K562 (cell line): ENCODE measurements around the gene GDF15. TPM values are rescaled to one million over a fixed set of nuclear protein-coding genes. Genes with fewer than 3 reads are reported as not detected.
A peak's percentile ranks its signal among the peaks of the same experiment; 100 is the strongest.

Experiments
- ATAC-seq: fragments of 200-7000 bp; cut with Tn5 transposase; 3 replicates; pipeline ENCODE4 v1.9.1; 2020; ENCODE audit warnings: moderate library complexity
- BruUV-seq: library from RNA; stranded (reverse); fragments of 400-500 nt; replicated peaks from 2 replicates; lab custom pipeline; 2021; lab: Mats Ljungman, UMichigan
- CTCF ChIA-PET: fragments of 300-600 bp; formaldehyde crosslinking; extraction: SDS; loops from one replicate; lab custom pipeline; 2021; ENCODE audit warnings: low intra/inter-chr PET ratio; lab: Yijun Ruan, JAX
- POLR2A ChIA-PET: fragments of 300-600, 350-650 bp; sonication (Branson Sonifier 250); formaldehyde crosslinking; extraction: SDS; loops from one replicate; lab custom pipeline; 2021; ENCODE audit warnings: antibody characterized with exemption, inconsistent platforms; lab: Yijun Ruan, JAX
- DNase-seq, 4 experiments: peaks; one replicate each; pipeline versions ENCODE4 v3.0.0 to v3.0.0-alpha.2; 2011 to 2018; ENCODE audit warnings: low spot score in 3 of 4, mixed read lengths in 3 of 4; ENCODE audit errors: extremely low read depth in 1 of 4
- FAIRE-seq: peaks from 2 replicates; lab custom pipeline; 2011; peaks lifted over from hg19 to GRCh38; lab: Jason Lieb, UNC
- H2AFZ ChIP-seq: 2 replicates; pipeline ENCODE4 v1.6.0; 2011; ENCODE audit warnings: low read depth, low read length, control low read depth, inconsistent platforms
- H3K27ac ChIP-seq: fragments of 200-600 bp; 3 replicates; pipeline ENCODE4 v1.8.0; 2011; ENCODE audit warnings: low read depth, mild to moderate bottlenecking, control low read depth, inconsistent platforms, low read length, moderate library complexity, mixed read lengths; ENCODE audit errors: extremely low read depth
- H3K27me3 ChIP-seq, 2 experiments: fragments of 300-600 bp in 1 of 2; 2 replicates in 1 of 2; 3 replicates in 1 of 2; pipeline versions ENCODE4 v1.6.0 to v1.8.0; 2011; ENCODE audit warnings: inconsistent platforms in 2 of 2, low read length in 2 of 2, mild to moderate bottlenecking in 1 of 2, mixed read lengths in 1 of 2, moderate library complexity in 1 of 2; ENCODE audit not compliant: control insufficient read depth in 2 of 2, insufficient read depth in 2 of 2
- H3K36me3 ChIP-seq: fragments of 300-600 bp; 3 replicates; pipeline ENCODE4 v1.8.0; 2011; ENCODE audit warnings: mild to moderate bottlenecking, low read length, inconsistent platforms; ENCODE audit not compliant: control insufficient read depth, insufficient read depth
- H3K4me1 ChIP-seq, 2 experiments: fragments of 200-600 bp in 1 of 2; replicated peaks in 1 of 2; 2 replicates in 1 of 2; 3 replicates in 1 of 2; pipeline versions ENCODE4 v1.5.1 to v1.8.0; 2011; ENCODE audit warnings: inconsistent platforms in 2 of 2, low read length in 2 of 2, mild to moderate bottlenecking in 1 of 2, mixed read lengths in 1 of 2, moderate library complexity in 1 of 2; ENCODE audit not compliant: control insufficient read depth in 2 of 2, insufficient read depth in 2 of 2
- H3K4me2 ChIP-seq: 2 replicates; pipeline ENCODE4 v1.6.1; 2011; ENCODE audit warnings: low read length, control low read depth, inconsistent platforms, mixed read lengths; ENCODE audit not compliant: insufficient read depth
- H3K4me3 ChIP-seq: fragments of 200-600 bp; sonication (generic), shearing (Covaris generic); 2 replicates; pipeline ENCODE4 v1.5.1; 2016; ENCODE audit warnings: control low read depth, inconsistent platforms
- H3K79me2 ChIP-seq: fragments of 200-600 bp; 3 replicates; pipeline ENCODE4 v1.8.0; 2011; ENCODE audit warnings: low read length, inconsistent platforms; ENCODE audit not compliant: control insufficient read depth, insufficient read depth
- H3K9ac ChIP-seq, 2 experiments: 2 replicates each; pipeline versions ENCODE4 v1.6.0 to v1.6.1; 2011; ENCODE audit warnings: low read depth in 2 of 2, low read length in 2 of 2, control low read depth in 1 of 2, inconsistent platforms in 1 of 2, mild to moderate bottlenecking in 1 of 2, mixed read lengths in 1 of 2; ENCODE audit not compliant: insufficient read depth in 1 of 2
- H3K9me1 ChIP-seq: one replicate; pipeline ENCODE4 v1.6.0; 2011; ENCODE audit warnings: inconsistent platforms, mild to moderate bottlenecking, low read length, moderate library complexity; ENCODE audit not compliant: control insufficient read depth, insufficient read depth
- H3K9me3 ChIP-seq: replicated peaks from 2 replicates; pipeline ENCODE4 v1.5.1; 2011; ENCODE audit warnings: low read depth, low read length, inconsistent platforms; ENCODE audit not compliant: control insufficient read depth, insufficient read depth
- H4K20me1 ChIP-seq: replicated peaks from 2 replicates; pipeline ENCODE4 v1.6.1; 2011; ENCODE audit warnings: low read length, inconsistent platforms, mixed read lengths; ENCODE audit not compliant: control insufficient read depth, insufficient read depth
- ATF3 ChIP-seq, 2 experiments: fragments of 450-650 bp in 1 of 2; sonication (generic) in 1 of 2; formaldehyde crosslinking in 1 of 2; IDR thresholded peaks in 1 of 2; conservative IDR thresholded peaks in 1 of 2; 2 replicates each; pipeline versions ENCODE4 v1.6.1 to v1.8.1; 2016 to 2023; ENCODE audit warnings: mild to moderate bottlenecking in 2 of 2, moderate library complexity in 2 of 2, inconsistent platforms in 1 of 2, missing genetic modification reagents in 1 of 2
- BCOR ChIP-seq: fragments of 450-650 bp; IDR thresholded peaks from 2 replicates; pipeline ENCODE4 v1.6.1; 2016
- HDAC2 ChIP-seq: fragments of 450-650 bp; IDR thresholded peaks from 2 replicates; pipeline ENCODE4 v1.6.1; 2016; ENCODE audit warnings: mild to moderate bottlenecking
- KLF1 ChIP-seq: fragments of 450-650 bp; IDR thresholded peaks from 2 replicates; pipeline ENCODE4 v1.6.1; 2016; ENCODE audit warnings: missing genetic modification characterization, missing compliant biosample characterization
- MAFK ChIP-seq: IDR thresholded peaks from 2 replicates; pipeline ENCODE4 v1.6.1; 2011; ENCODE audit warnings: low read length, improper control_type of control experiment
- MLX ChIP-seq, 2 experiments: fragments of 450-650 bp in 1 of 2; sonication (generic) in 1 of 2; formaldehyde crosslinking; conservative IDR thresholded peaks; 2 replicates each; pipeline versions ENCODE4 v1.4.0 to v1.8.1; 2020 to 2022; ENCODE audit warnings: mild to moderate bottlenecking in 1 of 2, missing genetic modification reagents in 1 of 2
- RBM25 ChIP-seq: fragments of 200-400 bp; formaldehyde crosslinking; IDR thresholded peaks from 2 replicates; pipeline ENCODE4 v1.6.1; 2018; ENCODE audit warnings: low read length, low read depth, moderate library complexity; ENCODE audit not compliant: severe bottlenecking
- SREBF2 ChIP-seq: sonication (generic); formaldehyde crosslinking; IDR thresholded peaks from 2 replicates; pipeline ENCODE4 v1.4.0; 2020; ENCODE audit warnings: mild to moderate bottlenecking, missing genetic modification reagents
- THRB ChIP-seq: fragments of 450-650 bp; formaldehyde crosslinking; conservative IDR thresholded peaks from 2 replicates; pipeline ENCODE4 v1.4.0; 2022; ENCODE audit warnings: mild to moderate bottlenecking, missing genetic modification characterization
- ZNF197 ChIP-seq: fragments of 200-800 bp; sonication (Bioruptor generic); IDR thresholded peaks from 2 replicates; pipeline ENCODE4 v1.6.1; 2016; ENCODE audit warnings: low read depth, missing genetic modification characterization, missing compliant biosample characterization
- ZNF695 ChIP-seq: fragments of 450-650 bp; formaldehyde crosslinking; IDR thresholded peaks from 2 replicates; pipeline ENCODE4 v1.4.0; 2020; ENCODE audit warnings: mild to moderate bottlenecking, moderate library complexity
- ZNF75A ChIP-seq: fragments of 450-650 bp; formaldehyde crosslinking; IDR thresholded peaks from 2 replicates; pipeline ENCODE4 v1.4.0; 2020; ENCODE audit warnings: mild to moderate bottlenecking
- WGBS: fragments of 100-300 bp; shearing (Covaris generic); methylation state at CpG from one replicate; pipeline ENCODE4 v1.1.6; 2016; ENCODE audit warnings: low coverage, mixed read lengths; ENCODE audit not compliant: insufficient coverage; ENCODE audit errors: missing lambda C conversion rate; 5-methylcytosine and 5-hydroxymethylcytosine counted together
- in situ Hi-C: fragments of 300-500 bp; cut with MboI; formaldehyde crosslinking; loops from 4 replicates; pipeline ENCODE4 v1.15.0; 2018; ENCODE audit warnings: inconsistent platforms, mixed read lengths
- intact Hi-C: fragments of 100-400 bp; cut with micrococcal nuclease; formaldehyde crosslinking; loops from 2 replicates; pipeline ENCODE4 v1.14.2; 2022
- polyA plus RNA-seq, 8 experiments: library from polyadenylated mRNA; depleted of rRNA in 4 of 8; stranded (reverse) in 5 of 8; unstranded in 3 of 8; fragments of >200 nt; fragmentation: Nextera tagmentation in 2 of 8; fragmentation: Illumina TruSeq in 1 of 8; extraction: Ambion mirVana in 2 of 8; extraction: Trizol in 1 of 8; gene quantifications; 2 replicates each; pipeline versions ENCODE4 v1.2.1 to v1.2.3, GENCODE V29; 2011 to 2014; ENCODE audit warnings: inconsistent platforms in 1 of 8, missing spikeins in 1 of 8
- total RNA-seq, 7 experiments: library from RNA; depleted of rRNA in 6 of 7; stranded (reverse); fragments of >200 nt in 6 of 7; fragmentation: Illumina TruSeq in 2 of 7; extraction: Trizol in 2 of 7; gene quantifications; 2 replicates each; pipeline versions ENCODE4 v1.2.1 to v1.2.3, GENCODE V29; 2011 to 2021; ENCODE audit warnings: low replicate concordance in 1 of 7
- TF ChIP-seq, protein P1 (sequence below), 3 experiments: IDR thresholded peaks in 2 of 3; conservative IDR thresholded peaks in 1 of 3; 2 replicates each; pipeline ENCODE4 v1.5.1; 2011 to 2012; ENCODE audit warnings: low read length in 3 of 3, mild to moderate bottlenecking in 3 of 3, control low read depth in 2 of 3, improper control_type of control experiment in 1 of 3, inconsistent platforms in 1 of 3, low read depth in 1 of 3, mixed read lengths in 1 of 3, moderate library complexity in 1 of 3; ENCODE audit not compliant: insufficient read depth in 2 of 3

GDF15 gene
- total and polyA plus RNA-seq, 9 of the 15 experiments (the other 6 are each of a cell fraction or from before 2014, with no cell fraction given), result 2.3 to 82.4 (median 12.5) TPM

- H3K4me1 ChIP-seq, result peaks cover 37 to 96% of the 10 kb centered on the region in 2 experiments
- no peak overlapping the region for H3K4me3 ChIP-seq
- no peak overlapping the region for H3K27ac ChIP-seq
- ChIA-PET CTCF (interaction anchor here (0.6 kb wide), 1 partner anchor 227 kb away, joined by 4 read pairs; no protein-coding TSS in a partner anchor), POLR2A (interaction anchor here (1.0 to 1.4 kb wide), 3 partner anchors 12 to 86 kb away, joined by 3 to 7 read pairs (median 3); partner anchors contain the start of gene GDF15)
- peaks cover 45% of the 10 kb centered on the region; the same call in 2 of the 3 replicates for H3K36me3 ChIP-seq
- ATAC-seq (no peak), DNase-seq (no peak), FAIRE-seq (no peak)
- H3K79me2 ChIP-seq, result peaks cover 96% of the 10 kb centered on the region
- peaks cover 23% of the 10 kb centered on the region for H4K20me1 ChIP-seq
- in situ Hi-C loops, result no loop called here
- no peak overlapping the region for H2AFZ ChIP-seq
- H3K27me3 ChIP-seq, result no peaks in the 10 kb centered on the region
- no peaks in the 10 kb centered on the region for H3K9me3 ChIP-seq
- H3K9ac ChIP-seq, result peak overlapping the region in 1 of 2 experiments; percentile 80; a peak in 2 of 4 replicates
- intact Hi-C loops, result no loop called here
- BruUV-seq, result no TSS peak
- H3K4me2 ChIP-seq, result no peak overlapping the region
- H3K9me1 ChIP-seq, result no peaks in the 10 kb centered on the region
- WGBS, result 88% methylated on average over 14 of the region's 14 CpGs
- TF ChIP-seq MAFK (no peak), ATF3 (IDR thresholded peaks at IDR 0.05) (no peak), ATF3 (CRISPR knock-in tag; conservative IDR thresholded peaks at IDR 0.05) (no peak), KLF1 (no peak), THRB (CRISPR knock-in tag) (no peak), RBM25 (peak; percentile 81), HDAC2 (peak; percentile 48; the same call in 1 of the 2 replicates), ZNF197 (CRISPR knock-in tag) (no peak), MLX (CRISPR knock-in tag; conservative IDR thresholded peaks at IDR 0.05) (no peak), SREBF2 (CRISPR knock-in tag) (no peak), BCOR (peak; percentile 83), ZNF695 (CRISPR knock-in tag) (no peak), ZNF75A (CRISPR knock-in tag) (no peak)
- TF ChIP-seq, protein P1, sequence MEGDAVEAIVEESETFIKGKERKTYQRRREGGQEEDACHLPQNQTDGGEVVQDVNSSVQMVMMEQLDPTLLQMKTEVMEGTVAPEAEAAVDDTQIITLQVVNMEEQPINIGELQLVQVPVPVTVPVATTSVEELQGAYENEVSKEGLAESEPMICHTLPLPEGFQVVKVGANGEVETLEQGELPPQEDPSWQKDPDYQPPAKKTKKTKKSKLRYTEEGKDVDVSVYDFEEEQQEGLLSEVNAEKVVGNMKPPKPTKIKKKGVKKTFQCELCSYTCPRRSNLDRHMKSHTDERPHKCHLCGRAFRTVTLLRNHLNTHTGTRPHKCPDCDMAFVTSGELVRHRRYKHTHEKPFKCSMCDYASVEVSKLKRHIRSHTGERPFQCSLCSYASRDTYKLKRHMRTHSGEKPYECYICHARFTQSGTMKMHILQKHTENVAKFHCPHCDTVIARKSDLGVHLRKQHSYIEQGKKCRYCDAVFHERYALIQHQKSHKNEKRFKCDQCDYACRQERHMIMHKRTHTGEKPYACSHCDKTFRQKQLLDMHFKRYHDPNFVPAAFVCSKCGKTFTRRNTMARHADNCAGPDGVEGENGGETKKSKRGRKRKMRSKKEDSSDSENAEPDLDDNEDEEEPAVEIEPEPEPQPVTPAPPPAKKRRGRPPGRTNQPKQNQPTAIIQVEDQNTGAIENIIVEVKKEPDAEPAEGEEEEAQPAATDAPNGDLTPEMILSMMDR (IDR thresholded peaks at IDR 0.05 in 2 of 3, conservative IDR thresholded peaks at IDR 0.05 in 1 of 3; ENCODE audit: insufficient read depth in 2 of 3, low read depth in 1 of 3, low read length in 3 of 3), result no peak
Measured at GRCh38 chr19:18422530-18423191, 36.7 kb downstream of the GDF15 start.
